Measurements from ENCODE around the gene PARN. TPM values are rescaled to one million over a fixed set of nuclear protein-coding genes. Genes with fewer than 3 reads are reported as not detected.

The PARN gene
- total RNA-seq, 1 donor from 2014 or later = 25.2 TPM

- DNase-seq (ENCODE audit: low spot score) = no peak
- Mint-ChIP-seq H3K9me3 (ENCODE audit: unreplicated experiment) (no peaks in the 10 kb centered on the region), H3K36me3 (ENCODE audit: low read depth, unreplicated experiment) (peaks cover 5% of the 10 kb centered on the region), H3K4me1 (ENCODE audit: unreplicated experiment) (peaks cover 14% of the 10 kb centered on the region), H3K27me3 (ENCODE audit: unreplicated experiment) (peaks cover 4% of the 10 kb centered on the region), H3K27ac (ENCODE audit: unreplicated experiment) (no peak overlapping the region), H3K4me3 (ENCODE audit: unreplicated experiment) (no peak overlapping the region)
- TF ChIP-seq CTCF (IDR thresholded peaks at IDR 0.05; ENCODE audit: unreplicated experiment) = no peak
Observed at GRCh38 chr16:14460726-14461125, 169.3 kb downstream of the PARN start.

- peaks cover 4% of the 10 kb centered on the region for H3K27me3 Mint-ChIP-seq (ENCODE audit: unreplicated experiment)
- no peak for TF ChIP-seq CTCF (IDR thresholded peaks at IDR 0.05; ENCODE audit: unreplicated experiment)
- no peak overlapping the region for H3K27ac Mint-ChIP-seq (ENCODE audit: unreplicated experiment)
- peaks cover 14% of the 10 kb centered on the region for H3K4me1 Mint-ChIP-seq (ENCODE audit: unreplicated experiment)
- DNase-seq (ENCODE audit: low spot score) = no peak
- H3K9me3 Mint-ChIP-seq (ENCODE audit: unreplicated experiment) = no peaks in the 10 kb centered on the region
- no peak overlapping the region for H3K4me3 Mint-ChIP-seq (ENCODE audit: unreplicated experiment)
- no peaks in the 10 kb centered on the region for H3K36me3 Mint-ChIP-seq (ENCODE audit: low read depth, unreplicated experiment)
Observed at GRCh38 chr16:14458576-14458975, 171.5 kb downstream of the PARN start.

GRCh38 chr16:14456793-14457481 lies 173.1 kb downstream of the PARN start:
- no peak for DNase-seq (ENCODE audit: low spot score)
- H3K9me3 Mint-ChIP-seq (ENCODE audit: unreplicated experiment) = no peaks in the 10 kb centered on the region
- H3K4me1 Mint-ChIP-seq (ENCODE audit: unreplicated experiment) = peaks cover 4% of the 10 kb centered on the region
- H3K27me3 Mint-ChIP-seq (ENCODE audit: unreplicated experiment) = no peaks in the 10 kb centered on the region
- no peak overlapping the region for H3K4me3 Mint-ChIP-seq (ENCODE audit: unreplicated experiment)
- no peaks in the 10 kb centered on the region for H3K36me3 Mint-ChIP-seq (ENCODE audit: low read depth, unreplicated experiment)
- TF ChIP-seq CTCF (IDR thresholded peaks at IDR 0.05; ENCODE audit: unreplicated experiment) = no peak
- no peak overlapping the region for H3K27ac Mint-ChIP-seq (ENCODE audit: unreplicated experiment)

- Mint-ChIP-seq H3K27ac (ENCODE audit: unreplicated experiment) (no peak overlapping the region), H3K4me3 (ENCODE audit: unreplicated experiment) (no peak overlapping the region), H3K4me1 (ENCODE audit: unreplicated experiment) (peaks cover 4% of the 10 kb centered on the region)
Observed at GRCh38 chr16:14455573-14455972, 174.5 kb downstream of the PARN start.

More at GRCh38 chr16:14455573-14455972, 174.5 kb downstream of the PARN start:
- no peak for DNase-seq (ENCODE audit: low spot score)
- TF ChIP-seq CTCF (IDR thresholded peaks at IDR 0.05; ENCODE audit: unreplicated experiment) = no peak
- Mint-ChIP-seq H3K36me3 (ENCODE audit: low read depth, unreplicated experiment) (no peaks in the 10 kb centered on the region), H3K9me3 (ENCODE audit: unreplicated experiment) (no peaks in the 10 kb centered on the region), H3K27me3 (ENCODE audit: unreplicated experiment) (no peaks in the 10 kb centered on the region)

Measured in endothelial cell (in vitro differentiated cells).